SJSA1 (cell line): Measurements from ENCODE around the gene SUPT6H. TPM values are rescaled to one million over a fixed set of nuclear protein-coding genes. Genes with fewer than 3 reads are reported as not detected.

Source experiments
- DNase-seq, 2 experiments: peaks; one replicate each; pipeline ENCODE4 v3.0.0-alpha.2; 2015 to 2020; ENCODE audit warnings: low spot score in 2 of 2, low read depth in 1 of 2
- H3K27ac ChIP-seq: fragments of 250-450 bp; sonication (Bioruptor Pico); 2 replicates; pipeline ENCODE4 v1.5.1; 2020; ENCODE audit warnings: mild to moderate bottlenecking, moderate library complexity
- H3K27me3 ChIP-seq: fragments of 250-450 bp; sonication (Bioruptor Pico); replicated peaks from 2 replicates; pipeline ENCODE4 v1.5.1; 2020; ENCODE audit warnings: mild to moderate bottlenecking, moderate library complexity
- H3K36me3 ChIP-seq: fragments of 250-450 bp; sonication (Bioruptor Pico); 2 replicates; pipeline ENCODE4 v1.5.1; 2020; ENCODE audit warnings: mild to moderate bottlenecking
- H3K4me1 ChIP-seq: fragments of 250-450 bp; sonication (Bioruptor Pico); replicated peaks from 2 replicates; pipeline ENCODE4 v1.6.1; 2021; ENCODE audit warnings: mild to moderate bottlenecking
- H3K4me3 ChIP-seq: fragments of 250-450 bp; sonication (Bioruptor Pico); 2 replicates; pipeline ENCODE4 v1.5.1; 2020; ENCODE audit warnings: mild to moderate bottlenecking
- H3K9me3 ChIP-seq: fragments of 250-450 bp; sonication (Bioruptor Pico); replicated peaks from 2 replicates; pipeline ENCODE4 v1.5.1; 2020; ENCODE audit warnings: mild to moderate bottlenecking
- total RNA-seq: library from RNA; depleted of rRNA; stranded (reverse); fragments of >200 nt; shearing (Covaris generic); gene quantifications from 2 replicates; pipeline ENCODE4 v1.2.3, GENCODE V29; 2014

Gene SUPT6H
- total RNA-seq, 1 experiment from 2014 or later: 39.3 TPM

- Histone ChIP-seq H3K9me3 (no peaks in the 10 kb centered on the region), H3K4me3 (no peak overlapping the region), H3K27me3 (no peaks in the 10 kb centered on the region), H3K4me1 (no peaks in the 10 kb centered on the region), H3K27ac (no peak overlapping the region), H3K36me3 (peaks cover 96% of the 10 kb centered on the region)
- DNase-seq: no peak
Observed at GRCh38 chr17:28700830-28701492, 39.0 kb downstream of the SUPT6H start.

- no peaks in the 10 kb centered on the region for H3K9me3 ChIP-seq
- no peaks in the 10 kb centered on the region for H3K27me3 ChIP-seq
- no peak overlapping the region for H3K27ac ChIP-seq
- peaks cover 89% of the 10 kb centered on the region for H3K36me3 ChIP-seq
- H3K4me1 ChIP-seq: no peaks in the 10 kb centered on the region
- H3K4me3 ChIP-seq: no peak overlapping the region
- no peak for DNase-seq
Observed at GRCh38 chr17:28702026-28702751, 40.2 kb downstream of the SUPT6H start.

DNA sequence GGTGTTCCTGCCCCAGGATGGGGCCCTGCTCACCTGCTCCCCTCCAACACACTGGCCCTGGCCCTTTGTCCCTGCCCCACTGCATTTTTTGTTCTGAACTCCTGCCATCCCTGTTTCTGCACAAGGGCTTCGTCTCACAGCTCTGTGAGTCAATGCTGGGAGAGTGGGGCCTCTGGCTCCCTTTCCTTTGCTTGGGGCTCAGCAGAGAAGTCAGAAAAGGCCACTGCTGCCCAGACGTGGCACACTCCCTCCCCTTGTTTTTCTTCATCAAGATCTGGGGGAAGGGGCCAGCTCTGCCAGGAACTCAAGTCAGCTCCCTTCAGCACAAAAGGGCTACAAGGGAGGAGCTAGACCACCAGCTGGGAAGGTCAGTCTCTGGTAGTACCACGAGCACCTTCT, 40.7 kb downstream of the SUPT6H start:
- Histone ChIP-seq H3K9me3 (no peaks in the 10 kb centered on the region), H3K36me3 (peaks cover 85% of the 10 kb centered on the region), H3K27me3 (no peaks in the 10 kb centered on the region), H3K27ac (no peak overlapping the region), H3K4me3 (no peak overlapping the region), H3K4me1 (no peaks in the 10 kb centered on the region)
- no peak for DNase-seq

GRCh38 chr17:28703552-28704218, 41.7 kb downstream of the SUPT6H start:
- H3K4me1 ChIP-seq: no peaks in the 10 kb centered on the region
- H3K4me3 ChIP-seq: no peak overlapping the region
- H3K27me3 ChIP-seq: no peaks in the 10 kb centered on the region
- no peaks in the 10 kb centered on the region for H3K9me3 ChIP-seq
- no peak for DNase-seq
- H3K27ac ChIP-seq: no peak overlapping the region
- H3K36me3 ChIP-seq: peaks cover 82% of the 10 kb centered on the region

GRCh38 chr17:28704219-28704858, 42.3 kb downstream of the SUPT6H start:
- Histone ChIP-seq H3K4me1 (no peaks in the 10 kb centered on the region), H3K27ac (no peak overlapping the region), H3K4me3 (no peak overlapping the region), H3K36me3 (peaks cover 81% of the 10 kb centered on the region), H3K9me3 (no peaks in the 10 kb centered on the region), H3K27me3 (no peaks in the 10 kb centered on the region)
- no peak for DNase-seq

DNA sequence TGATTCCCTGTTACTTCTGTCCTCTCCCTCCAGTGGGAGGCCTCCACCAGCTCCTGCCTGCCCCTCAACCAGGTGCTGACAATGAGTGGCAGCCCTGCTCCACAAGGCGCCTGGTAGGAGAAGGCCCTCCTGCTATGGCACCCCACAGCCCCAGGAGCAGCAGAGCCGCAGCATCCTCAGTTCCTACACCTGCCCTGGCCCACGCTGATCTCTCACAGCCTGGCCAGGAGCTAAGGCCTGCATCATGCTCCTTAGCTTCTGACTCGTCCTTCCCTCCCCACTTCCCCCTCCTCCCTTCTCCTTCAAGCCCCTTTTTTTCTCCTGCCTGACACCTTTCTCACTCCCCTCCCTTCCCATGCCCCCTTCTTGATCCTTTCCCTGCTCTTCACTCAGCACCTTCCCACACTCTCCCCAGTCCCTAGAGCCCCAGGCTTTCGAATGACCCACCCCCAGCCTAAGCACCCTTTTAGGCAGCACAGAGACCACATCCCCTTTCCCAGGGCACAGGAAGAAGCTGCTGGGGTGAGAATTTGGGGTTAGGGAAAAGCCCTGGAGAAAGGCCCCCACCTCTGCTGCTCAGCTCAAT, 43.2 kb downstream of the SUPT6H start:
- DNase-seq: no peak
- H3K4me1 ChIP-seq: no peaks in the 10 kb centered on the region
- H3K36me3 ChIP-seq: peaks cover 80% of the 10 kb centered on the region
- no peaks in the 10 kb centered on the region for H3K27me3 ChIP-seq
- H3K4me3 ChIP-seq: no peak overlapping the region
- no peak overlapping the region for H3K27ac ChIP-seq
- no peaks in the 10 kb centered on the region for H3K9me3 ChIP-seq

DNA sequence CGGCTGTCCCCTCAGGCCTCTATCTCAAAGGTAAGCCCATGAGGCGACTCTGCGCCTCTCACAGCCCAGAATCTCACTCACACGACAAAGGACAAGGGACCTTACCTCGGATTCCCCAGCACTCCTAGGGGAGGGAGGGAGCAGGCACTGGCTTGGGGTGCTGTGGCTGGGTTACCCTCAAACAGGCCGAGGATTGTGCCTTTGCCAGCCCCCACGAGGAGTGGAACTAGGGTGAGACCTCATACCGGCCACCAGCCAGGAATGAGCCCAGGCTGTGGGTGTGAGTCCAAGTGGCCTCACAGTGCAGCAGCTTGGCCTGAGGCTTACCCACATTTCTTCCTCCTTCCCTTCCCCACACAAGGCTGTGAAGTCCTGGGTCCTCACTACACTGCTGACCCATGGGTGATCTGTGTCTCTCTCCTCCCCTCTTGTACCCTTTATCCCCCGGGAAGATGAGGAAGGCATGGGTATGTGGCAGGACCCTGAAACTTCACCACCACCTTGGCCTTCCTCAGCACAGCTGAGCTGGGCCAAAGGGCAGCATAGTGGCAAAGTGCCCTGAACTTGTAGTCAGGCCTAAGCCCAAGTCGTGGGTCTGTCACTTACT, 43.8 kb downstream of the SUPT6H start:
- H3K4me1 ChIP-seq: no peaks in the 10 kb centered on the region
- no peaks in the 10 kb centered on the region for H3K27me3 ChIP-seq
- H3K36me3 ChIP-seq: peaks cover 74% of the 10 kb centered on the region
- no peak overlapping the region for H3K27ac ChIP-seq
- no peaks in the 10 kb centered on the region for H3K9me3 ChIP-seq
- DNase-seq: no peak
- H3K4me3 ChIP-seq: no peak overlapping the region

DNA sequence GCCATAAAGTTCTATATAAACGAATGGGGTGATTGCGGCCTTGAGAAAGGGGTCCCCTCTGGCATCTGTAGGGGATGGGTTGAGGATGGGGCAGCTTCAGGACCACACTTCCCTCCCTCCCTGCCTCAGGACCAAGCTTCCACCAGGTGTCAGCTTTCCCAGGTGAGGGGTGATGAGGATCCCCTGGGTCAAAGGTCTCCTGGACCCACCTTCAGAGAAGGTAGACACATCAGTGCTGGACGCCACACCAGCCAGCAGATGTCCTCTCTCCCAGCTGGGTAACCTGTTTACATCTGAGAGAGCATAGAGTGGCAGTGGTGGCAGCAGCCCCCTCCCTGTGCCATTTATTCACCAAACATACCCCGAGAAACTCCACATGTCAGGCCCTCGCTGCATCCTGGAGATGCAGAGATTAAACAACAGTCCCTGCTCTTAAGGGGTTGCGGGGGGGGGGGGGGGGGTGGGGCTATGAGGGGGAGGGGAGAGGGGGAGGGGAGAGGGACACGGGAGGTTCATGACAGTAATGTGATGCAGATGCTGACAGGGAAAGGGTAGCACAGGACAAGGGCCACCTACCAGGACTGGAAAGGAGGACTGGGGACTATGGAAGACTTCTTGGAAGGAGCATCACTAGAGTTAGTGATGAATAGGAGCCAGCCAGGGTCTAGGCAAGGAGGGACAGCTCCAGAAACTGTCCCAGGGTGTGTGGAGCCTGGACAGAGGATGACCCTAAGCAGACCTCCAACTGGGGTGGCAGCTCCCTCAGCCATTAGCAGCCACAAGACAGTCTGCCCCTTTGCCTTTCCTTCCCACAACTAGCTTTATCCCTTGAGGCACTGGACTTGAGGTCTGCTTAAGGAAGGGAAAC, 44.7 kb downstream of the SUPT6H start:
- no peak overlapping the region for H3K27ac ChIP-seq
- H3K9me3 ChIP-seq: no peaks in the 10 kb centered on the region
- no peaks in the 10 kb centered on the region for H3K27me3 ChIP-seq
- H3K36me3 ChIP-seq: peaks cover 67% of the 10 kb centered on the region
- no peak for DNase-seq
- no peak overlapping the region for H3K4me3 ChIP-seq
- H3K4me1 ChIP-seq: peaks cover 7% of the 10 kb centered on the region

DNA sequence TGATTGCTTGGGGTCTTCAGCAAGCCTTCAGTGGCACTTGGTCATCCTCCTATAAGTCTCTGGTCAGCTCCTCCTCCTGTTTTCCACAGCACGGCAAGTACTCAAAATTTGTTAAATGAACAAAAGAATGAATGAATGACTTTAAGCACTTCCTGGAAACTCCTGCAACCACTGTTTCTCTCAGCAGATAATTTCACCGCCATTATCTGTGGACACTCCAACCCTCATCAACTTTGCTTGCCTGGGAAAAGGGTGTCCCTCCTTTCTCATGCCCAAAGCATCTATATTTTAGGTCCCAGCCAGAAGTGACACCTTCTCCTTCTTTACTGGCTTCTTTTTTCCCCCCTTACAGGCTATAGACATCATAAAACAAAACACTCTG, 45.3 kb downstream of the SUPT6H start:
- no peak for DNase-seq
- Histone ChIP-seq H3K4me3 (no peak overlapping the region), H3K27ac (no peak overlapping the region), H3K9me3 (no peaks in the 10 kb centered on the region), H3K4me1 (peaks cover 8% of the 10 kb centered on the region), H3K36me3 (peaks cover 65% of the 10 kb centered on the region), H3K27me3 (no peaks in the 10 kb centered on the region)

GRCh38 chr17:28710861-28711722, 49.1 kb downstream of the SUPT6H start:
- Histone ChIP-seq H3K4me3 (peak overlapping the region; percentile 42), H3K9me3 (no peaks in the 10 kb centered on the region), H3K36me3 (peaks cover 69% of the 10 kb centered on the region), H3K4me1 (peaks cover 29% of the 10 kb centered on the region), H3K27me3 (no peaks in the 10 kb centered on the region), H3K27ac (peak overlapping the region; percentile 66)
- peak; percentile 80 to 90 for DNase-seq

GRCh38 chr17:28711723-28712031, 49.7 kb downstream of the SUPT6H start, which contains the start of gene PROCA1:
Gene PROCA1 (minus strand): TSS chr17:28711888. CDS start chr17:28711660, 228 bp downstream.
- Histone ChIP-seq H3K27ac (peak within 1 kb of the TSS; percentile 66), H3K4me1 (peaks cover 29% of the 10 kb centered on the region), H3K4me3 (peak within 1 kb of the TSS; percentile 42), H3K36me3 (peaks cover 71% of the 10 kb centered on the region), H3K9me3 (no peaks in the 10 kb centered on the region), H3K27me3 (no peaks in the 10 kb centered on the region)
- no peak for DNase-seq
